HUDEP-2 (cell line): ENCODE measurements around the gene GRHL1.

Experiments
- DNase-seq, 76 experiments: peaks; one replicate each; lab custom pipeline; 2025; ENCODE audit not compliant: unreplicated experiment in 76 of 76; lab: John Stamatoyannopoulos, UW

Gene GRHL1

DNA sequence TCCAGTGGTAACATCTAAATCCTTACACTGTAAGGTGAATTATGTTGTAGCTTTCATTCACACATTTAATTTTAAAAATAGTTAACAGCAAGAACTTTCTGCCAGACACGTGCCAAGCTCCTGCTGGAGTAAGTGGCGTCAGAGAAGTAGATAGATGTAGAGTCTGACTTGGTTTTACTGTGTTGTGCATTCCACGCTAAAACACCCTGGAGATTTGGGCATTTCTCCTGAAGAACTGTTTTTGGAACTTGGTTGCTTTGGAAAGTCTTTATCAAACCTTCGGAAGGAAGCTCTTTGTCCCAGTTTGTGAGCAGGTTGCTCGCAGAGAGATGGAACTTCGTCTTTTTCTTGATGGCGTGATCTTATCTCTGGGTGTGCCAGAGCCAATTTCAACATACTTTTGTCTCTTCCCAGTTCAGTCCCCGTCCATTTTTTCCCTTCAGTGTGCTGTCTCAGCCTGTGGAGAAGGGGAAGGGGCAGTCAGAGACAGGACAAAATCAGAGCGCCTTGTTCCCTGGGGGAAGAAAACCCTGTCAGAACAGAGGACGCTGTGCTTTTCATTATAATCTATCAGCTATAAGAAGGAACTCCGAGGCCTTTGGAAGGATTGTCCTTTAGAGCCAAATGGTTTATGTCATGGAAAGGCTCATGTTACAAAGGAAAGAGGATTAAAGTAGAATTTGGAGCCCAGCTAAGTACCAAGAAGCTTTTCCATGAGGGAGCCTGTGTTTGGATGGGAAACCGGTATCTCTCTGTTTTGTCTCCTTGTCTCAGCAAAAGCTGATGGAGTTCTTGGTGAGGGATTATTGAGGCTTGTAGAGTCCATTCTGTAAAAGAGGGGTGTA, 18.9 kb downstream of the GRHL1 start:
- no peak for DNase-seq

DNA sequence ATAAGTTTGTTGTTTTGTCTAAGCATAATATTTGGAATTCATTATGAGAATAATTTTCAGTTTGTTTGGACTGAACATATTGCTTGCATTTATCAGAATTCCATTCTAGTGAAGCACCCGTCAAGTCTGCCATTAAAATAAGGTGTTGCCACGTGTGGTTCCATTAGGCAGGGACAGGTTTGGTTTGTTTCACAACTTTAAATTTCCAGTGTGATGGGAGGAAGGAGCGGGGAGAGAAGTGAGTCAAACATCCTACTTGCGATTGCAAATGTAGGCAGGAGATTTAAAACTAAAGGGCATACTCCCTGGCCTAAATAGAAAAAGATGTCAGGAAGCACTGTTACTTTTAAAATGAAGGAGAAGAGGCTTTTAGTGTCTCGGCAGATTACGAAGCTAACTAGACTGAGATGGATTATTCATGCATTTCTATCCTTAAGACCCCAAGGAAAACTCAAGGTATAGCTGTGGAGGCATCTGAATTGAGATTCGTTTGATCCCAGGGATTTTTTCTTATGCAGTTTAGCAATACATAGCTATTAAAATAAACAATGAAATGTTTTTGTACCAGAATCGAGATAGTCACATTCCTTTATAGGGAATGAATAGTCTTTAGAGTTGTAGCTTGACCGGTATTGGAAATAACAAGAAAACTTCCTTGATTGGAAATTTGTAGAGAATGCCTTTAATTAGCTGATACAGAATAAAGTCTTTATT, 19.8 kb downstream of the GRHL1 start:
- DNase-seq, result no peak

DNA sequence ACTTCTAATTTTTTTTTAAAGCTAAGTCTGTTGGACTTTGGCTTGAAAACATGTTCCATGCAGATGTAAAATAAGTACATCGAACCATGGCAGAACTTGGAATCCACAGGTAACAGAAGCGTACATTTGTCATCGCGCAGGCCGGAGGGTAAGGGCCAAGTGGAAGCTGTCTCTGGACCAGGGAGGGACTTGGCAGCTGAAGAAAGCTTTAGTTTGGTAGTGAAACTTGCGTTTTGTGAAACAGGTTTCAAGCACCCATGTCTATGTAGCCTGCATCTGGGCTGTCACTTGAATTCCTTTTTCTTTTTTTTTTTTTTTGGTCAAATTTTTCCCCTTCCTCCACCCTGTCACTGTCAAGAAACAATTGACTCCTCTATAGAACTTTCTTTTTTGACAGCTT, 20.4 kb downstream of the GRHL1 start:
- DNase-seq, result no peak

DNA sequence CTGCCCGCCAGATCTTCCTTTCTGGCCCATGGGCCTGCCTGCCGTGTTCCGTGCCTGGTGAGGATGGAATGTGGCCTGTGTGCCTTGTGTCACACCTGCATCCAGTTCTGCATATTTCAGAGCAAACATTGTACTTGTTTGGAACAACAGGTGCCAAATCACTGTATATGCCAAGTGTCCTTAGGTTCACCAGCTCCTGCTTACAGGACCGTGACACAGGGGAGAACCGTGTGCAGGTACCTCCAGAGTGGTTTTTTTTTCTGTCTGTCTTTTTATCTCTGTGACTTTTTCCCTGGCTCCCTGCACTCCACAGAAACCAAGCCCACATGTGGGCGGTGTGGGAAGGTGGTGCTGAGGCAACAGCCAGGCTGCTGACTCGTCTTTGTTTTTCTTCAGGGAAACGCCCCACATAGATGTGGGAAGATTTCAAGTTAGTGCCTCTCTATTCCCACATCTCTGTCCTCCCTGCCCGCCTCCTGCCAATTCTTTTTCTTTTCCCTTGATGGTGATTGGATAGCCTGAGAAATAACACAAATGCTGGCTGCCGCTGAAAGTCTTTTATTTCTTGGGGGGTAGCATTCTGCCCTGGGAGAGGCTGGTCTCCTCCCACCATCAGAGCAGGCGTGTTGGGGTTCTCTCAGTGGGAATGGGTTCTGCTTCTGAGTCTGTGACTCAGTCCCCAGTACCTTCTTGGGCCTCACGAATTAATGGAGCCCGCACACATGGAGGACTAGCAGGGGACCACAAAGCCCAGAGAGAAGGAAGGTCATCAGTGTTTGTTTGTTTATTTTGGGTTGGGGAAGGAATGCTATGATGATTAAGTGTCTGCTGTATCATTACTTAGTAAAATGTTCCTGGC, 21.4 kb downstream of the GRHL1 start:
- no peak for DNase-seq

DNA sequence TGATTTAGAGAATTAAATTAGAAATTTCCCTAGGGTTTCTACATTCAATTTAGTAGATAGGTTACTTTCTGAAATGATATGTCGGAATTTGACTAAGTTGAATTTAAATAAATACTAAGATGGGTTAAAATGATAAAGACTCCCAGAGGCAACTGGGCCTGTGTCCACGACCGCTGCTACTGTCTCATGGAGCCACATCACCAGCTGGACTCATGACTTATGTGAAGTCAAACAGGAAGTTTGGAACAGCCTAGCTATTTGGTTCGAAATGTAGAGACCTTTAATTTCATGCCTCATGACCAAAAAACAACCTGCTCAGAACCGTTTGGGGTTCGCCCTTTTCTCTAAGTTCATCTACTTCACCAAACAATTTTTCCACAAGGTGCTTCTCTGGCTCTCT, 22.2 kb downstream of the GRHL1 start:
- DNase-seq, result no peak

DNA sequence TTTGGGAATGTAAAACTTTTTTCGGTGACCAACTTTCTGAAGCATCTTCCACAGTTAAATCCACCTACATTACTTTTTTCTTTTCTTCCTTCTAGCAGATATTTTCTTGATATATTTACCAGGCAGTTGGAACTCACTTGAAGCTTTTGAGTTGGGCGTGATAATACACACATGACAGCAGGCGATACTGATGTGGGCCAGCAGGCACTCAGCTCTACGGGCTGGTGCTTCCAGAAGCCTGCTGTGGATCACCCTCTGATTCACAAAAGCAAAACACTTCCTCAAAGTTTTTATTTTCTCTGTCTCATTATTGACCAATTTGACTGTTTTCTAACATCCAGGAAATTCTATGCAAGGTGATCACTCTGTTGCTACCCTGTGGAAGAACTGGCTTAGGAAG, 22.9 kb downstream of the GRHL1 start:
- DNase-seq, result no peak

DNA sequence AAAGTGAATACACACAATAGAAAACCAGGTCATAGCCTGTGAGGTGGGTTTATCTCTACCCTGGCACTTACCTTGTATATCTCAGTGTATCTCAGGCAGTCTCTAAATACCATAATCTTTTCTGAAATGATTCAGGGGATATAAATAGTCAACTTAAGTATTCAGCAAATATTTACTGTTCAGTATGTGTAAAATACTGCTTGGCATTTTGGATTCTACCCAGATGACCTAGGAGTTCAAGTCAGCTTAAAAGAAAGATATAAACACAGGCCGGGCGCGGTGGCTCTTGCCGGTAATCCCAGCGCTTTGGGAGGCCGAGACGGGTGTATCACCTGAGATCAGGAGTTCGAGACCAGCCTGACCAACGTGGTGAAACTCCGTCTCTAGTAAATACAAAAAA, 23.8 kb downstream of the GRHL1 start:
- DNase-seq, result no peak

DNA sequence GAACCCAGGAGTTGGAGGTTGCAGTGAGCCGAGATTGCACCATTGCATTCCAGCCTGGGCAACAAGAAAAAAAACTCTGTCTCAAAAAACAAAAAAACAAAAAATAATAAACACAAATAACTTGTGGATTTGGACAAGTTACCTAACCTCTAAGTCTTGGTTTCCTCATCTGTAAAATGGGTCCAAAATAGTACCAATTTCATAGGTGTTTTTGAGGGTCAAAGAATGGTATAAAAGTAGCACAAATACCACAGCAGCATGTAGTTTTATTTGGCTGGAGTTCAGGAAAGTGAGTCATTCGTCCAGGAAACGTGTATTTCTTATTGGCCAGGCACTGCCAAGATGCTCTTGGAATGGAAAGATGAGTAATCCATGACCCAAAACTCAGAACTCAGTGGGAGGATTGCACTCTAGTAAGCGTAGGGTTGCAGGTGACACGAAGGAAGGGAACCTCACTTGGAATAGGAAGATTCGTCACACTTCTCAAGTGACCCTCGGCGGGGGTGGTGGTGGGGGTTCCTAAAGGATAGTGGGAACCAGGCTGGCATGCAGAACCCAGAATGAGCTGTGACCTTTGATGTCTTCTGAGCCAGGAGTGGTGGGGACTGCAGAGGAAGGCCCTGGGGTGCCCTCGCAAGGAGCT, 24.4 kb downstream of the GRHL1 start:
- peak in 32 of 76 experiments; percentile 13 to 77 (median 48) for DNase-seq

DNA sequence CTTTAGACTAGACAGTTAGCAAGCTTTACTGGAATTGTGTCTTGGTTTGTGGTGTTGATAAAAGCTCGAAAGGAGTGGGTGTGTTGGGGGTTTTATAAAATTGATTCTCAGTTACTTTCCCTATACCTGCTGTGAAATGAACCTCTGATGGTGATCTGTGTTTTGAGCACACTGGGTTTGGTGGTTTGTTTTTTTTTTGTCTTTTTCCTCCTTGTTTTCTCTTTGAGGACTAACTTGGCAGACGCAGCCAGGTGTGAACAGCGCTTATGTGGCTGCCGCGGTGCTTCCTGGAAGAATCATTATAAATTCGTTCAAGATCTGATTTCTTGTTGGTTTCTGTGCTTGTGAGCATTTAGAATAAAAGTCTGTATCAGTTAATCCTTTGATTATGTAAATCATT, 28.5 kb downstream of the GRHL1 start:
- no peak for DNase-seq

DNA sequence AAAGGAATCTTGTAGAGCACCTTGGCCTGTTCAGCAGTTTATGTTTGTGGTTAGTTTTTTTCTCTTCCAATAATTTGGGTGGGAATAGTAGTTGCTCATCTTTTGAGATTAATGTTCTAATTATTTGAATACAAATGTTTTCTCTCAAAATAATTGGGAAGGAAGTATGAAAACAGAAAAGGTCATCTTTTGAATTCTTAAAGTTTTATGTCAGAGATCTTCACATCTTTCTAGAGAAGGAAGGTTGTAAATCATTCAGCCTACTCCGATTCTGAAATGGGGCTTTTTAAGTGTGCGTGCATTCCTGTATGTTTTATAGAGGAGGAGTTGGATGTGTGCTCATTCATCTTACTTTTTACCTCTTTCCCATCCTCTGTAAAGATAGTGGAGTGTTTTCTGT, 29.0 kb downstream of the GRHL1 start:
- DNase-seq, result no peak

DNA sequence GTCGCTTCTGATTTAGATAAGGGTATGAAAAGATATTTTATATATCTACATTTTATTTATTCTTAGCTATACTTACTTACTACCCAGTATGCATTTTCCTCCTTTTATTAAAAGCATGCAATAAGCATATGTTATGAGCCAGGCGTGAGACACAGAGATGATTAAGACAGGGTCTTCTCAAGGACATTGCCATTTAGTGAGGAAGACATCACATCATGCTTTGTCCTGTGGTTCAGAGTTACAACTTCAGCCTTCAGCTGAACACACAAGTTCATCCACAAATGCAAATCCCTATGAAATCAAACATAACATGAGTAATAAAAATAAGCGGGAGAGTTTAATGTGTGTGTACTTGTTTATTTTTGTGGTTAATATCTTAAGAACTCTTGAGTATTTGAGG, 30.2 kb downstream of the GRHL1 start:
- DNase-seq, result no peak

DNA sequence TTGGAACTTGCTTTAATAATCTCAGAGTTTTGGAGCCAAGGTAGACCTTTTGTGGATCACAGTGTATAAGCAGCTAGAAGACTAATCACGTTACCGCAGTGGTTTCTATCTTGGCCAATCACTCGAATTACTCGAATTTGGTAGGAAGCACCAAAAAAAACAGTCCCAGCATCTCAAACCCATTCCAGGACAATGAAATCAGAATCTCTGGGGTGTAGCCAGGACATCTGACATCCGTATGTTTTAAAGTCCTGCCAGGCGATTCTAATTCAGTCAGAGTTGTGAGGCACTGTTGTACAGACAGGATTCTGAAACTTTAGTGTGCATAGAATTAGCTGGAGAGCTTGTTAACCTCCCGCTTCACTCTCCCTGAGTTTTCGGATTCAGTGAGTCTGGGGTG, 30.8 kb downstream of the GRHL1 start:
- no peak for DNase-seq

DNA sequence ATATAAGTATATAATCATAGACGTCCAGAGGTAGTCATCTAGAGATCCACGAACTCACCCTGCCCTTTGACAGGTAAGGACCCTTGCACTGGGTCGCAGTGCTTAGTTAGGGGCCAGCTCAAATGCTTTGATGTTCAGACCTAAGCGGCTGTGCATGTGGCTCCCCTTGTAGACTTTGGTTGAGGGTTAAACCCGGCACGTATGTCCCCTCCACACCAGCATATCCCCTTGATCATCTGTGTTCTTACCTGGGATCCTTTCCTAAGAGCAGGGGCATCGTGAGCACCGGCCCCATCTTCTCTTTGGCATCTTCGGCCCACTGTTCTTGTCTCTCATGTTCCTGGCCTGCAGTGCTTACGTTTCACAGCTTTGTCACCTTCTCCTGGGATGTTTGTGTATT, 31.4 kb downstream of the GRHL1 start:
- DNase-seq, result no peak

DNA sequence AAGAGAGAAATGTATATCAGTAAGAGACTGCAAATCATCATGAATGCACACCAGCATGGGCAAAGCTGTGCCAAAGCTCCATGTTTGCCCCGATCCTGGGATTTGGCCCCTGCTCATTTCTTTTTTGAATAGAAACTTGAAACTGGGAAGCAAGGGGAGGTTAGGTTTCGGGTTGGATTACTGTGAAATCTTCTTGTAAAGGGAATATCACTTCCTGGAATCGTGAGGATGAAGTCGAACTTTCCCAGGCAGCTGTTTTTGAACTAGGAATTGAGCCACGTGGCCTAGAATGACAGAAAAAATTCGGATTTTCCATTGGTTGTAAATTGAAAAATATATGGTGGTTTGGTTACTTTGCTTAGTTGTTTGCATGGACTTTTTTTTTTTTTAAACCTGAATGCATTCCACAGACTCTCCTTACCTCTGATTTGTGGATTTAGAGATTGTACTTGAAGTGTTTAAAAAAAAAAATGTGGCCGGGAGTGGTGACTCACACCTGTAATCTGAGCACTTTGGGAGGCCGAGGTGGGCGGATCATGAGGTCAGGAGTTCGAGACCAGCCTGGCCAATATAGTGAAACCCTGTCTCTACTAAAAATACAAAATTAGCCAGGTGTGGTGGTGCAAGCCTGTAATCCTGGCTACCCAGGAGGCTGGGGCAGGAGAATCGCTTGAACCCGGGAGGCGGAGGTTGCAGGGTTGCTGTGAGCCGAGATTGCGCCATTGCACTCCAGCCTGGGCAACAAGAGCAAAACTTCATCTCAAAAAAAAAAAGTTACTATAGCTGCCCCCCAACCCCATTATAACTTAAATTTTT, 32.1 kb downstream of the GRHL1 start:
- DNase-seq, result no peak

DNA sequence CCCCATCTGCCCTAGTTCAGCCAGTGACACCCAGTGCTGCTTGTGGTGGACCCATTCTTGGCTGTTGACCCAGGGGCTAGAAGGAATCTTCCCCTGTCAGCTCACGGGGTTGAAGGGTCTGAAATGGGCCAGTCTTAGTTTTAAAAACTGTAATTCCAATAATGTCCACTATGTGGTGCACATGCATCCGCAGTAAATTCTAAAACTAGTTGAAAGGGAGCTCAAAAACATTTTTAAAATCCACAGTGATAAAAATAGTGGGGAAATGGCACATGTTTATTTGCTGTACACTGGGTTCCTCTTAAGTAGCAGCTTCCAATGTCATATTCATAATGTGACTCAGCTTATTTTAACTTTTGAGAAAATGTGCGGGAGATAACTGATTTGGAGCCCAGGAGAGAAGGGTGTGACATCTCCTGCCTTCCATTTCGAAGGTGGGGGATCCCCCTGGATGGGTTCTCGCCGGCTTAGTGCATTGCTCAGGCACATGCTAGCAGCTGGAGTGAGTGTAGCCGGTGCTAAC, 32.8 kb downstream of the GRHL1 start:
- DNase-seq, result peak in 27 of 76 experiments; percentile 4 to 45 (median 22)

DNA sequence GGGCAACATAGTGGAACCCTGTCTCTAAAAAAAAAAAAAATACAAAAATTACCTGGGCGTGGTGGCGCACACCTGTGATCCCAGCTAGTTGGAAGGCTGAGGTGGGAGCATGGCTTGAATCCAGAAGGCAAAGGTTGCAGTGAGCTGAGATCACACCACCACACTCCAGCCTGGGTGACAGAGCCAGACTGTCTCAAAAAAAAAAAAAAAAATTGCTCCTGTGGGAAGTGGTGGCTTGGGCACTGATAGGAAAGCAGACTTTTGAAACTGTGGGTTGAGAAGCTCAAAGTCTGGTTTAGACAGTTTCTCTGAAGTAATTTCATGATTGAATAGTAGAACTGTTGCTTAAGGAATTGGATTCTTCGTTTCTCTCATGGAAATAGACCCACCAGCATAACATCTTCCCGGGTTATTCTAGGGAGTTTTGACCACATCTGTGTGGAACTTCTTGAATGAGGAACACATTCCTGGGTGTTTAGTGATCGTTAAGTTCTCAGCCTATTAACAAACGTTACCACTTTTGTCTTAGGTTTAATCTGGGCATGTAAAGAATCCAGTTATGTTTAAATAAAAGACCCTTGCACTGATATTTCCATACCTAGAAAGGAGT, 33.5 kb downstream of the GRHL1 start:
- DNase-seq, result no peak

DNA sequence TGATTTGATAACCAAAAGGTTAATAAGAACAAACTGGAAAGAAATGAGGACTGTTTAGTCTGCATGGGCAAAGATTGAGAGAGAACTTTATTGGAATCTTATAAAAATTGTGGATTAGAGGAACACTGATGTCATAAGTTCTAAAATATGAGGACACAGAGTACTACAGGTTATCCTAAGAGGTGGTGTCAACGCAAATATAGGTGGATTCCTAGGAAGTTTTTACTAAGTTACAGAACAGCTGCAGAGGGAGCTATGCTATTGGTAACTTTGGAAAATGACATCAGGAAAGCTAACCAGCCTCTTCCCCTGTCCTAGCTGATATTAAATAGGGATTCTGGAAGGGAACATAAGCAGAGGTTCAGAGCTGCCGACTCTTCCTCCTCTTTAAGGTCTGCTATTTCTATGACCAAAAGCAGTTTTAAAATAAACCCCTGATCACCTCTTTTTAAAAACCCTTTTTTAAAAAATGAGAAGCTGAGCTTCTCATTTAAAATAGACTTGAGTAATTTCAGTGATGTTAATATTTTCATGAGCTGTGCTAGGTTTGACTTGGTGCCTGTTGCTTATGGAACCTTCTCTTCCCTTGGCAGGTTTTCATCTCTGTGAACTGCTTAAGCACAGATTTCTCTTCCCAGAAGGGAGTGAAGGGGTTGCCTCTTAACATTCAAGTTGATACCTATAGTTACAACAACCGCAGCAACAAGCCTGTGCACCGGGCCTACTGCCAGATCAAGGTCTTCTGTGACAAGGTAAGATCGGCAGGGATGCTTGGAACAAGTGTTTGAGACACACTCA, 34.2 kb downstream of the GRHL1 start:
- no peak for DNase-seq

DNA sequence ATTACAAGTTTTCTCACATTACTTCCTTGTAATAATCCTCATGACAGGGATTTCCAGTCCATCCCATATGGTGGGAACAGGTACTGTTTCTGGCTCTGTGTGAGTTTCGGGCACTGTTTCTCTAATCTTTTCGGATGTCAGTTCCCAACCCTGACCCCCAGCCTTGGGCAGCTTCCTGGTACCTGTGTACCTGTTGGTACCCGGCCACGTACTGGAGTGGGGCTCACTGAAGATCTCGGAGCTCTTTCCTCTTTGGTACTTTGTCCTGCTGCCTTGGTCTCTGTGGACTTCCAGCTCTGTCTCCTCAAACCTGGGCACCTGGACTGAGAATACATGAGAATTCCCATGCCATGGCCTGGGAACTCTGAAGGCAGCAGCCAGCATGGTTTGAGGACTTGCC, 36.8 kb downstream of the GRHL1 start:
- no peak for DNase-seq

DNA sequence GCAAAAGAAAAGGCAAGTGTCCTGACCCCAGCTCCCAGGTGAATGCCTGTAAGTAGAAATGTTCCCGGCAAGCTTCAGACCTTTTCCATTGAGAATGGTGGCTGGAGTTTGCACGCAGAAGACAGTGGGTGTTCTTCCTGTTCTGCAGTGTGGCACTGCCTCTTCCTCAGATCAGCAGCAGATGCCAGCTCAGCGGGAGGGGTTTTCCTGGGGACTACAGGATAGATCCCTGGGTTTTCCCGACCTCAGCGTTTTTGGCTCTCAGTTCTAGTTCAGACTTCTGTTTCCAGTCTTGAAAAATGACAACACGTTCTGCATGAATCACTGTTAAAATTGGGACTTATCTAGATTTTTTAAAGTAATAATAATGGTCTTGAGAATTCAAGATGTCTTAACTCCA, 39.2 kb downstream of the GRHL1 start:
- no peak for DNase-seq
